Tibial nerve (tissue), 3 donors: ENCODE measurements around the gene NCK2.

Source experiments
- CTCF ChIP-seq, 5 experiments: fragments of 200-600 bp in 3 of 5; fragments of 450-650 bp in 2 of 5; sonication (generic) in 3 of 5; IDR thresholded peaks; one replicate each; pipeline ENCODE4 v1.5.1; 2016 to 2019; ENCODE audit warnings: antibody characterized with exemption in 5 of 5, mild to moderate bottlenecking in 3 of 5, moderate library complexity in 2 of 5
- POLR2A ChIP-seq, 2 donors: fragments of 450-650 bp; IDR thresholded peaks; one replicate each; pipeline ENCODE4 v1.6.1; 2017; ENCODE audit warnings: antibody characterized with exemption in 2 of 2, mild to moderate bottlenecking in 2 of 2, moderate library complexity in 2 of 2

GRCh38 chr2:105881286-105882136 is 136.8 kb downstream of the NCK2 start:
- TF ChIP-seq CTCF (IDR thresholded peaks at IDR 0.05) (no peak), POLR2A (IDR thresholded peaks at IDR 0.05) (no peak)
